Measurements from ENCODE around the gene INTS3.

Gene INTS3

DNA sequence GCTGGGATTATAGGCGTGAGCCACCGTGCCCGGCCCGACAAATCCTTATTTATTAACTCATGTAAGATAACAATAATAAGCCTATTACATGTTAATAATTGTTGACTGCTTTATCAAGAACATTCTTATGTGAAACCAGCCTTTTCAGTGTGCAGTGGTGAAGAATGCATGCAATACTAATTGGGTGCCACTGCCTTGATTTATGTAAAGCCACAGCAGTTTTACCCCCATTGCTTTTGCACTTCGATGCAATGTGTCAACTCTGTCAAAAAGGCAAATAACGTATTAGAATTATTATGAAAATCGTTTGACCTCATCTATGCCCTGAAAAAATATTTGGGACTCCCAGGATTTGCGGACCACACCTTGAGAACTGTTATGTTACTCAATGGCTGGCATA lies 31.1 kb upstream of the INTS3 start:
- H3K4me3 ChIP-seq (ENCODE audit: low read depth, low read length), result no peak overlapping the region
- TF ChIP-seq, protein P1, sequence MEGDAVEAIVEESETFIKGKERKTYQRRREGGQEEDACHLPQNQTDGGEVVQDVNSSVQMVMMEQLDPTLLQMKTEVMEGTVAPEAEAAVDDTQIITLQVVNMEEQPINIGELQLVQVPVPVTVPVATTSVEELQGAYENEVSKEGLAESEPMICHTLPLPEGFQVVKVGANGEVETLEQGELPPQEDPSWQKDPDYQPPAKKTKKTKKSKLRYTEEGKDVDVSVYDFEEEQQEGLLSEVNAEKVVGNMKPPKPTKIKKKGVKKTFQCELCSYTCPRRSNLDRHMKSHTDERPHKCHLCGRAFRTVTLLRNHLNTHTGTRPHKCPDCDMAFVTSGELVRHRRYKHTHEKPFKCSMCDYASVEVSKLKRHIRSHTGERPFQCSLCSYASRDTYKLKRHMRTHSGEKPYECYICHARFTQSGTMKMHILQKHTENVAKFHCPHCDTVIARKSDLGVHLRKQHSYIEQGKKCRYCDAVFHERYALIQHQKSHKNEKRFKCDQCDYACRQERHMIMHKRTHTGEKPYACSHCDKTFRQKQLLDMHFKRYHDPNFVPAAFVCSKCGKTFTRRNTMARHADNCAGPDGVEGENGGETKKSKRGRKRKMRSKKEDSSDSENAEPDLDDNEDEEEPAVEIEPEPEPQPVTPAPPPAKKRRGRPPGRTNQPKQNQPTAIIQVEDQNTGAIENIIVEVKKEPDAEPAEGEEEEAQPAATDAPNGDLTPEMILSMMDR (IDR thresholded peaks at IDR 0.05; ENCODE audit: low read depth, low read length), result no peak

DNA sequence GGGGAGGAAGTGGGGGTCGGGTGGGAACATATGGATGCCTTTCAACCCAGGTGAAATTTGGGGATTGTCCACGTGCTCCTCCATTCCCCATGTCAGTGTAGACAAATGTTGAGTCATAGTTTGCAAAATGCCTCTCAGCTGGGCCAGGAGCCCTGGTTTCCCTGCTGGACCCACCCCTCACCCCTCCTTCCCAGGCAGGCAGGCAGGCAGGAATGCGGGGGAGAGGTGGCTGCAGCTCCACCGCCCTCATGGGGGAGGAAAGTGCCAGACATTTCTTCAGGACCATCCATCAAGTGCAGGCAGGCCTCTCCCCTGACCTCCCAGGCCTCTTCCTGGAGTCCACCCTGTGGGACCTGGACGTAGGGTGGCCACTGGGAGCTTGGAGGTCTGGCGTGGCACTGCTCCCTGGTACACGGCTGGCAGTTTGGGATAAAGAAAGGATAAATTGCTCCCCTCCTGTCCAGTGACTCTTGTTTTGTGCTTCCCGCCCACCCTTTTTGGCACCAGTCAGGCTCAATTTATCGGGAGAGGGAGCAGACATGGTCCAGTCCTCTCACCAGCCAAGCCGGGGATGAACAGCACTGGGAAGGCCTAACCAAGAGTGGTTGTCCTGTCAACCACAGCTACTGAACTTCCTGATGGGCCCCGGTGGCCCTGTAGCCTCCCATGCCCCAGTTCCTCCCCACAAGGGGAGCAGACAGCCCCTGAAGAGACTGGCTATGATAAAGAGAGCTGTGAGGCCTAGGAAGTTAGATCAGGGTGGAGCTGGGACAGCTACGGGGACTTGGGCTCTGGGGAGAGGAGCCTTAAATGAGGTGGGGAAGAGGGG lies 30.4 kb upstream of the INTS3 start:
- no peak overlapping the region for H3K4me3 ChIP-seq (ENCODE audit: low read depth, low read length)
- TF ChIP-seq, protein P1 (IDR thresholded peaks at IDR 0.05; ENCODE audit: low read depth, low read length), result no peak

DNA sequence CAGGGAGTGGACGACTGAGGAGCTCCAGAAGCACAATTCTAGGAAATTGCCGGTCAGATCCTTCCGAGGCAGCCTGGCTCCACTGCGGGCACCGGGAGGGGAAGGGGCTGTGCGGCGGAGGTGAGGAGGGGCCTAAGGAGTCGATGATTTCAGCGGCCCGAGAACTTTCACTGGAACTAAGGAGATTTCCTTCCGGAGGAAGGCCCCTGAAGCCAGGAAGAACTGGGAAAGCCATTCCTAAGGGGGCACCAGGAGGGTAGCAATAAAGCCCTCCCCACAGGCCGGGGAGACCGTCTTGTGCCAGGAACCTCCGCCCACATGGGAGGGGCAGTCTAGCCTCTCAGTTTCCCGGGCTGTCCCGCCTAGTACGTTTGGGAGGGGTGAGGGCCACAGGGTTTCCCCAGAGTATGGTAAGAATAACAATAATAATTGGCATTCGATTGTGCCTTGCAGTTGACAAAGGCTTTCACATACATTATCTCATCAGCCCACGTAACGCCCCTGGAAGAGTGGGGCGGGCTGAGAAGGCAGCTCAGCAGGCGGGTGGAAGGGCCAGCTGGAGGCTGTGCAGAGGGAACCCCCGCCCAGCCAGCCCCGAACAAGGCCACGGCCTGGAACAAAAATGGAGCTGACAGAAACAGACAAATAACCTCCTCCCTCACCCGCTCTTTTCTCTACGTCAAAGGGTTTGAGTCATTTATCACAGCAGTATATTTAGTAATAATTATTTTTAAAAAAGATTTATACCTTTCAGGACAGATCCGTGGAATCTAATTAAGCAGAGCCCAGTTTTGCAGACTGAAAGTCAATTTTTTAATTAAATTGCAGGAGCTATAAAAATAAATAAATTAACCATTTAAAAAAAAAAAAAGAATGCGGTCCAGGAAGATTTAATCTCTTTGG lies 29.6 kb upstream of the INTS3 start:
- H3K4me3 ChIP-seq (ENCODE audit: low read depth, low read length), result no peak overlapping the region
- TF ChIP-seq, protein P1 (IDR thresholded peaks at IDR 0.05; ENCODE audit: low read depth, low read length), result no peak

DNA sequence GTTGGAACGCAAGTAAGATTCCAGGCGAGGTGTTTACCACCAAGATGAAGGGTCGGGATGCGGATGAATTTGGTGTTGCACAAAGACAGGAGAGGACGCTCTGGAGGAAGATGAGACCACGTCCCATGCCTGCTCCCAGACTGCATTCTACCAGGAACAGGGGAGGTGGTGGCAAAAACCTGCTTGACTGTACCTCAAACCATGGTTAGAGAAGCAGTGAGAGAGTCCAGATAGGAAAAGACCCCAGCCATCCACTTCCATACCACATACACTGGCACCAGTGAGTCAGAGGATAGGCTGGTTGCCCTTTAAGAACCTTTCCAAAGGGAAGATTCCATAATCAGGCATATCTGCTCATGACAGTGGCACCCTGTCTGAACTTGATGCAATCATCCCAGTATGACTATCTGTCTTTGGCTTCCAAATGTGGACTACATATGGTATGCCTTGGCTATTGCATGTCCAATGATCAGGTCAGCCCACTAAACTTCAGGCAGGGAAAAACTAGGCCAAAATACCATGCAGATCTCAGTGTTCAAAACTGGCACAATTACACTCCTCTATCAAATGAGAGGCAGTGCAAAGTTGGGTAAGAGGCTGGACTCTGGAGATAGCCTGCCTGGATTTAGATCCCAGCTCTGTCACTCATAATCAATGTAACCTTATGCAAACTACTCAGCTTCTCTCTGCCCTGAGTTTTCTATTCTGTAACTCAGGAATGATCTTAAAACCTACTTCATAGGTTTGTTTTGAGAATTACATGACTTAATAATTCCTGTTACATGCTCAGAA lies 28.7 kb upstream of the INTS3 start:
- TF ChIP-seq, protein P1 (IDR thresholded peaks at IDR 0.05; ENCODE audit: low read depth, low read length), result no peak
- H3K4me3 ChIP-seq (ENCODE audit: low read depth, low read length), result no peak overlapping the region

DNA sequence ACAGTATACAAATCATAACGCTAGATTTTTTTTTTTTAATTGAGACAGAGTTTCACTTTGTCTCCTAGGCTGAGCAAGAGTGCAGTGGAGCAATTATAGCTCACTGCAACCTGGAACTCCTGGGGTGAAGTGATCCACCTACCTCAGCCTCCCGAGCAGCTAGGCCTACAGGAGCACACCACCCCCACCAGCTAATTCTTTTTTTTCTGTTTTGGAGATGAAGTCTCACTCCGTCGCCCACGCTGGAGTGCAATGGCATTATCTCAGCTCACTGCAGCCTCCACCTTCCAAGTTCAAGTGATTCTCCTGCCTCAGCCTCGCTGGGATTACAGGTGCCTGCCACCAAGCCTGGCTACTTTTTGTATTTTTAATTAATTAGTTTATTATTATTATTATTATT lies 28.1 kb upstream of the INTS3 start:
- TF ChIP-seq, protein P1 (IDR thresholded peaks at IDR 0.05; ENCODE audit: low read depth, low read length), result no peak
- no peak overlapping the region for H3K4me3 ChIP-seq (ENCODE audit: low read depth, low read length)

DNA sequence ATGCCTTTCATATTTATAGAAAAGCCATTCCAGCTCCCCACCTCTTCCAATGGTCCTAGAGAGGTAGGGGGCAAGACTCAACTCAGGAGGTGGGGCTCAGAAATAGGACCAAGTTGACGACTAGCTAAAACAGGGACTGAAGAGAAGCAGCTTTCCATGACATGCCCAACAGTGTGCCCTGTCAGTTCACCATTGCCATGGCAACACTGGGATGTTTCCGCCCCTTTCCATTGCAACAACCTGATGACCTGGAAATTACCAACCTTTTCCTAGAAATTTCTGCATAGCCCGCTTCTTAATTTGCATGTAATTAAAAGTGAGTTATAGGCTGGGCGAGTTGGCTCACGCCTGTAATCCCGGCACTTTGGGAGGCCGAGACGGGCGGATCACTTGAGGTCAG lies 22.4 kb upstream of the INTS3 start:
- TF ChIP-seq, protein P1 (IDR thresholded peaks at IDR 0.05; ENCODE audit: low read depth, low read length), result no peak
- H3K4me3 ChIP-seq (ENCODE audit: low read depth, low read length), result no peak overlapping the region
